GM23338 (cell line): Measurements from ENCODE around the gene ZMYND8. TPM values are rescaled to one million over a fixed set of nuclear protein-coding genes. Genes with fewer than 3 reads are reported as not detected.

Experiments
- ATAC-seq: fragments of 200-7000 bp; cut with Tn5 transposase; 3 replicates; pipeline ENCODE4 v1.9.1; 2020
- DNase-seq: peaks from one replicate; pipeline ENCODE4 v3.0.0-alpha.2; 2015; ENCODE audit warnings: low spot score
- H2AFZ ChIP-seq: fragments of 200-600 bp; sonication (generic); 2 replicates; pipeline ENCODE4 v1.8.0; 2016; ENCODE audit warnings: antibody characterized with exemption, mild to moderate bottlenecking, moderate library complexity
- H3F3A ChIP-seq: fragments of 200-600 bp; sonication (generic); replicated peaks from 2 replicates; pipeline ENCODE4 v1.8.0; 2017; ENCODE audit warnings: antibody characterized with exemption, mixed run types, low read depth
- H3K27ac ChIP-seq: fragments of 200-600 bp; sonication (generic); 2 replicates; pipeline ENCODE4 v1.6.1; 2016; ENCODE audit warnings: low read depth
- H3K27me3 ChIP-seq: fragments of 200-600 bp; sonication (generic); 2 replicates; pipeline ENCODE4 v1.8.0; 2016; ENCODE audit warnings: mild to moderate bottlenecking, mixed run types, moderate library complexity; ENCODE audit not compliant: insufficient read depth
- H3K36me3 ChIP-seq: fragments of 200-600 bp; sonication (generic); 2 replicates; pipeline ENCODE4 v1.8.0; 2016; ENCODE audit warnings: mild to moderate bottlenecking; ENCODE audit not compliant: insufficient read depth
- H3K4me1 ChIP-seq: fragments of 200-600 bp; sonication (generic); 2 replicates; pipeline ENCODE4 v1.8.0; 2016; ENCODE audit warnings: mild to moderate bottlenecking, moderate library complexity; ENCODE audit not compliant: insufficient read depth
- H3K4me2 ChIP-seq: fragments of 200-600 bp; sonication (generic); 2 replicates; pipeline ENCODE4 v1.7.1; 2017; ENCODE audit warnings: mixed run types
- H3K4me3 ChIP-seq: fragments of 200-600 bp; sonication (generic); 2 replicates; pipeline ENCODE4 v1.6.1; 2016; ENCODE audit warnings: mixed run types
- H3K79me2 ChIP-seq: fragments of 200-600 bp; sonication (generic); replicated peaks from 2 replicates; pipeline ENCODE4 v1.8.0; 2017; ENCODE audit warnings: mild to moderate bottlenecking; ENCODE audit not compliant: insufficient read depth
- H3K9me2 ChIP-seq: fragments of 200-600 bp; sonication (generic); 2 replicates; pipeline ENCODE4 v1.8.0; 2017; ENCODE audit not compliant: insufficient read depth
- H4K20me1 ChIP-seq: fragments of 200-600 bp; sonication (generic); replicated peaks from 2 replicates; pipeline ENCODE4 v1.8.0; 2017; ENCODE audit warnings: mild to moderate bottlenecking; ENCODE audit not compliant: insufficient read depth
- H3K27ac Mint-ChIP-seq: 2 replicates; pipeline ENCODE4 v1.8.0; 2020; ENCODE audit warnings: inconsistent platforms, mild to moderate bottlenecking, moderate library complexity, mixed read lengths
- H3K27me3 Mint-ChIP-seq: 3 replicates; pipeline ENCODE4 v1.8.0; 2022; ENCODE audit warnings: low read depth, mild to moderate bottlenecking, moderate library complexity, mixed read lengths, inconsistent platforms; ENCODE audit not compliant: insufficient read depth, poor library complexity
- H3K36me3 Mint-ChIP-seq: 3 replicates; pipeline ENCODE4 v1.8.0; 2021; ENCODE audit warnings: low read depth, mild to moderate bottlenecking, inconsistent platforms, moderate library complexity, mixed read lengths
- H3K4me1 Mint-ChIP-seq: 3 replicates; pipeline ENCODE4 v1.8.0; 2020; ENCODE audit warnings: mild to moderate bottlenecking, inconsistent platforms, mixed read lengths
- H3K4me3 Mint-ChIP-seq: 3 replicates; pipeline ENCODE4 v1.8.0; 2021; ENCODE audit warnings: moderate library complexity, mild to moderate bottlenecking, inconsistent platforms, mixed read lengths
- H3K9me3 Mint-ChIP-seq: 3 replicates; pipeline ENCODE4 v1.8.0; 2020; ENCODE audit warnings: moderate library complexity, mild to moderate bottlenecking, inconsistent platforms, mixed read lengths
- CREB1 ChIP-seq: fragments of 250-450 bp; sonication (Bioruptor Pico); IDR thresholded peaks from 2 replicates; pipeline ENCODE4 v1.5.0; 2020; ENCODE audit warnings: low read depth, mild to moderate bottlenecking, moderate library complexity
- CTCF ChIP-seq, 2 experiments: fragments of 200-600 bp in 1 of 2; sonication (generic) in 1 of 2; conservative IDR thresholded peaks; 2 replicates each; pipeline versions ENCODE4 v1.5.1 to v1.6.1; 2016 to 2017; ENCODE audit warnings: antibody characterized with exemption in 2 of 2, low read depth in 2 of 2, mild to moderate bottlenecking in 2 of 2, moderate library complexity in 1 of 2
- ETS1 ChIP-seq: IDR thresholded peaks from 2 replicates; pipeline ENCODE4 v1.6.1; 2016; ENCODE audit warnings: antibody characterized with exemption
- EZH2 ChIP-seq: fragments of 200-600 bp; sonication (generic); IDR thresholded peaks from one replicate; pipeline ENCODE4 v1.8.0; 2017; ENCODE audit warnings: antibody characterized with exemption, mild to moderate bottlenecking, low read depth; ENCODE audit not compliant: unreplicated experiment
- EZH2phosphoT487 ChIP-seq: fragments of 200-600 bp; sonication (generic); IDR thresholded peaks from one replicate; pipeline ENCODE4 v1.8.1; 2018; ENCODE audit warnings: antibody characterized with exemption; ENCODE audit not compliant: unreplicated experiment
- NANOG ChIP-seq: IDR thresholded peaks from 2 replicates; pipeline ENCODE4 v1.6.1; 2016; ENCODE audit warnings: antibody characterized with exemption, borderline replicate concordance
- POLR2AphosphoS5 ChIP-seq: IDR thresholded peaks from 2 replicates; pipeline ENCODE4 v1.6.1; 2016; ENCODE audit warnings: antibody characterized with exemption, low read depth
- REST ChIP-seq: IDR thresholded peaks from one replicate; pipeline ENCODE4 v1.6.1; 2018; ENCODE audit warnings: antibody characterized with exemption; ENCODE audit not compliant: unreplicated experiment
- STAT1 ChIP-seq: IDR thresholded peaks from one replicate; pipeline ENCODE4 v1.6.1; 2016; ENCODE audit warnings: antibody characterized with exemption; ENCODE audit not compliant: unreplicated experiment
- polyA plus RNA-seq: library from polyadenylated mRNA; unstranded; fragments of >200 nt; fragmentation: Nextera tagmentation; extraction: Ambion mirVana; gene quantifications from 2 replicates; pipeline ENCODE4 v1.2.1, GENCODE V29; 2016
- total RNA-seq: library from RNA; depleted of rRNA; stranded (reverse); fragments of >200 nt; shearing (Covaris generic); gene quantifications from 2 replicates; pipeline ENCODE4 v1.2.3, GENCODE V29; 2014

Gene ZMYND8
- total and polyA plus RNA-seq, 2 experiments from 2014 or later = 70.9 to 128 TPM

GRCh38 chr20:47392721-47393073 lies 36.2 kb upstream of the ZMYND8 start:
- peaks cover 10% of the 10 kb centered on the region for H3K27me3 Mint-ChIP-seq
- no peak overlapping the region for H3K4me3 Mint-ChIP-seq
- peaks cover 4% of the 10 kb centered on the region; the same call in 1 of the 3 replicates for H3K36me3 Mint-ChIP-seq
- Histone ChIP-seq H3K9me2 (no peaks in the 10 kb centered on the region; the same call in 1 of the 2 replicates), H3K27ac (no peak overlapping the region), H4K20me1 (no peaks in the 10 kb centered on the region), H3K36me3 (no peaks in the 10 kb centered on the region), H3K4me1 (no peaks in the 10 kb centered on the region), H3K4me3 (no peak overlapping the region), H3F3A (no peaks in the 10 kb centered on the region), H2AFZ (no peak overlapping the region), H3K79me2 (no peaks in the 10 kb centered on the region), H3K4me2 (no peak overlapping the region), H3K27me3 (no peaks in the 10 kb centered on the region)
- DNase-seq = no peak
- H3K4me1 Mint-ChIP-seq = no peaks in the 10 kb centered on the region; the same call in 1 of the 3 replicates
- ATAC-seq = no peak
- no peak overlapping the region for H3K27ac Mint-ChIP-seq
- H3K9me3 Mint-ChIP-seq = no peaks in the 10 kb centered on the region; the same call in 2 of the 3 replicates
- no peak for TF ChIP-seq STAT1
- TF ChIP-seq CTCF (conservative IDR thresholded peaks at IDR 0.05; ENCODE audit: low read depth in 2 of 2) = no peak
- TF ChIP-seq EZH2 = no peak
- no peak for TF ChIP-seq CREB1 (CRISPR knock-in tag)
- no peak for TF ChIP-seq POLR2AphosphoS5
- no peak for TF ChIP-seq ETS1
- no peak for TF ChIP-seq NANOG
- TF ChIP-seq EZH2phosphoT487 = no peak
- no peak for TF ChIP-seq REST
